Stimulated activated CD4-positive, alpha-beta T cell treated with anti-CD3 and anti-CD28 coated beads, Interleukin-4, amount 100 ng/mL, for 24 hours (primary cell): ENCODE data around the gene MRTFB.
A peak's percentile ranks its signal among the peaks of the same experiment; 100 is the strongest.

ENCODE experiments used
- DNase-seq: peaks from one replicate; pipeline ENCODE4 v3.0.0-alpha.2; 2020

MRTFB gene

DNA sequence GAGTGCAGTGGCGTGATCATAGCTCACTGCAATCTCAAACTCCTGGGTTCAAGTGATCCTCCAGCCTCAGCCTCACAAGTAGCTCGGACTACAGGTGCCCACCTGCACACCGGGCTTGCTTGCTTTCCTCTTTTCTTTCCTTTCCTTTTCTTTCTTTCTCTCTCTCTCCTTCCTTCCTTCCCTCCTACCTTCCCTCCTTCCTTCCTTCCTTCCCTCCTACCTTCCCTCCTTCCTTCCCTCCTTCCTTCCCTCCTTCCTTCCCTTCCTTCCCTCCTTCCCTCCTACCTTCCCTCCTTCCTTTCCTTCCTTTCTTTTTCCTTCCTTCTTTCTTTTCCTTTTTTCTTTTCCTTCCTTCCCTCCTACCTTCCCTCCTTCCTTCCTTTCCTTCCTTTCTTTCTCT is 225.5 kb downstream of the MRTFB start:
- DNase-seq = no peak

- DNase-seq = no peak
Measured at GRCh38 chr16:14298374-14299122, 227.4 kb downstream of the MRTFB start.

GRCh38 chr16:14300705-14301168 is 229.6 kb downstream of the MRTFB start:
- peak; percentile 33 for DNase-seq

DNA sequence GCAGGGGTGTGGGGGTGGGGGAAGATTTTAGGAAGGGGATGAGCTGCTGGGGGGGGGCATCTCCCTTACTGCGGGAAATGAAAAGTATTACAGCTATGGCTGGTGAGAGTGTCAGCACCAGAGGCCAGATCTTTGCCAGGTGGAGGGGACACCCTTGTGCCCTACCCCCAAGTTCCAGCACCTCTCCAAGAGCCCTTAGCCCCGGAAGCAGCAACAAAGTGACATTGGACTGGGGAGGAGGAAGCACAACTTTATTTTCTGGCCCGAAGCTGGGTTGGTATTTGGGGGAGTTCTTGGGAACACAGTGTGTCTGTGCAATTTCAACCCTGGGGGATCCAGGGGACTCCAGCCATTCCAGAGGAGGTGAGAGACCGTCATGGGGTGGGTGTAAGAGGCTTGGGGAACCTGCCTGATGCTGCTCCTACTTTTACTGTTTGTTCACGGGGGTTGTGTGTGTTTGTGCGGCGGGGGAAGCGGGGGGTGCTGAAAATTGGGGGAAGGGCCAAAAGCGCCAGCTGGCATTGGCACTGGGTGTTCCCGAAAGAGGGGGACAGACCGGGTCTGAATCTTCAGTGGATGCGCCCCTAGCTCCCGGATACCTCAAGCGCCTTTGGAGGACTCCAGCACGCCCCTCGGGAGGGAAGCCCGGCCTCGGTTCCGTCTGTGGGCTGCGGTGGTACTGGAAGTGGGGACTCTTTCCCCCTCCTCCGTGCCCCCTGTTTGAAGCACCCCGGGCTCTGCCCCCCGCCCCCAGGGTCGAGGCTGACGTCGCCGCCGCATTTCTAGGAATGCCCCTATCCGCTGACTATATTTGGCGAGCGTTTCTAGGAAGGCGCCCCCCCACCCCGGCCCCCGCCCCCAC is 230.3 kb downstream of the MRTFB start:
- DNase-seq = no peak

GRCh38 chr16:14302031-14302398 is 230.9 kb downstream of the MRTFB start:
- no peak for DNase-seq

DNA sequence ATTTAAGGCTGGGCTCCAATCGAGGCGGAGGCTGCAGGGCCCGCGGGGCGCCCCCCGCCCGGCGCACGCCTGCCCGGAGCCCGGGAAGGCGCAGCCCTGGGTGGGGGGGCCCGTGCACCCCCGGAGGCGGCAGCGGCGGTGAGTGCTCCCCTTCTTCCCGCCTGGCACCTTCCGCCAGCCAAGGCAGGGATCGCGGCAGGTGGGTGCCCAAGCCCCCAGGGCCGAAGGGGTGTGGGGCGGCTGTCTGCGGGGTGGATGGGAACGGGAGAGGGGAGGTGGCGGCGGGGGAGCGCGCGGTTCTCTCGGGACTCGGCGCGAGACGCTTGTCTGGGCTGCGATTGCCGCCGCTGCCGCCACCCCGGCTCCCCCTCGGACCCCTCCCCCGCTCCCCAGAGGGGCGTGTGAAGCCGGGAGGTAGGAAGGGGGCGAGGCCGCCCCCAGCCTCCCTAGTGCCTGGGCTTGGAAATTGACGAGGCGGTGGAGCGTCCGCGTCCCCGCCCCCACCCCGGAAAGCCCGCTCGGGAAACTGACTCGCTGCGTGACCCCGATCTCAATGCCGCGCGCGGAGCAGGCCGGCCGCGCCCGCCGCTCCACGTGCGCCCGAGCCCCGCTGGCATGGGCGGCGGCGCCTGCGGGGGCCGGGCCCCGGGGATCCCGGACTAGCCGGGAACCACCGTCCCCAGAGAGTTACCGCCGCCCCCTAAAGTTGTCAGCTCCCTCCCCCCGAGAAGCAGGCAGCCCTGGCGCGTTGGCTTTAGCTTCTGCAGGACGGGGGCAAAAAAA is 231.5 kb downstream of the MRTFB start:
- DNase-seq = no peak

- DNase-seq = no peak
Measured at GRCh38 chr16:14303182-14303618, 232.1 kb downstream of the MRTFB start.

GRCh38 chr16:14303639-14304394 is 232.7 kb downstream of the MRTFB start:
- no peak for DNase-seq

- no peak for DNase-seq
Measured at GRCh38 chr16:14304891-14305460, 233.9 kb downstream of the MRTFB start.

GRCh38 chr16:14306485-14307058 is 235.5 kb downstream of the MRTFB start:
- no peak for DNase-seq

DNA sequence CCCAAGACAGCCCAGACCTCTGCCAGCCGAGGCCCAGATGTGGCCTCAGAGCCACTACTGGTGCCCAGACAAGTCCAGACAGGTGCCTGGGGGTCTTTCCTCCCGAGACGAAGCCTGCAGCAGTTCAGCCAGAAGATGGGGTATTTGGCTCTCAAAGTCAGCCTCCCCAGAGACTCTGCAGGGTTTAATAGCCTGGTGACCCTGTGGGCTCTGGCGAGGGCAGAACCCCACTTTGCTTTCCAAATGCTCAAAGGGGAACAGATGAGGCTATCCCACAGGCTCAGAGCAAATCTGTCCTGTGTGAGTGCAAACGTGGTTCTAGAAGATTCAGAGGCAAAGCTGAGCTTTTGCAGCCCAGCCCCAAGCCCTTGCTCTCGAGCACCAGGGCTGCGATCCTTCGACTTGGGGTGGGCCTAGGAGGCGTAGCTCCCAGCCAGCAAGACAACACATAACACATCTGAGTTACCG is 236.0 kb downstream of the MRTFB start:
- no peak for DNase-seq

GRCh38 chr16:14307527-14308367 is 236.6 kb downstream of the MRTFB start:
- no peak for DNase-seq

DNA sequence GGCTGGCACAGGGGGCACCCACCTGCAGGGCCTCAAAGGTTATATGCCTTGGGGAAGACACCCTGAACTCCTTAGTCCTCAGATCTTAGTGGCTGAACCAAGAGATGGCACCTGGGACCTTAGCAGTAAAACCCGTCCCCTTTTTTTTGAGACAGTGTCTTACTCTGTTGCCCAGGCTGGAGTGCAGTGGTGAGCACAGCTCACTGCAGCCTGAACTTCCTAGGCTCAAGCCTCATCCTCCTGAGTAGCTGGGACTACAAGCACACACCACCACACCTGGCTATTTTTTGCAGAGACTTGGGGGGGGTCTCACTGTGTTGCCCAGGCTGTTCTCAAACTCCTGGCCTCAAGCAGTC is 237.2 kb downstream of the MRTFB start:
- DNase-seq = no peak

DNA sequence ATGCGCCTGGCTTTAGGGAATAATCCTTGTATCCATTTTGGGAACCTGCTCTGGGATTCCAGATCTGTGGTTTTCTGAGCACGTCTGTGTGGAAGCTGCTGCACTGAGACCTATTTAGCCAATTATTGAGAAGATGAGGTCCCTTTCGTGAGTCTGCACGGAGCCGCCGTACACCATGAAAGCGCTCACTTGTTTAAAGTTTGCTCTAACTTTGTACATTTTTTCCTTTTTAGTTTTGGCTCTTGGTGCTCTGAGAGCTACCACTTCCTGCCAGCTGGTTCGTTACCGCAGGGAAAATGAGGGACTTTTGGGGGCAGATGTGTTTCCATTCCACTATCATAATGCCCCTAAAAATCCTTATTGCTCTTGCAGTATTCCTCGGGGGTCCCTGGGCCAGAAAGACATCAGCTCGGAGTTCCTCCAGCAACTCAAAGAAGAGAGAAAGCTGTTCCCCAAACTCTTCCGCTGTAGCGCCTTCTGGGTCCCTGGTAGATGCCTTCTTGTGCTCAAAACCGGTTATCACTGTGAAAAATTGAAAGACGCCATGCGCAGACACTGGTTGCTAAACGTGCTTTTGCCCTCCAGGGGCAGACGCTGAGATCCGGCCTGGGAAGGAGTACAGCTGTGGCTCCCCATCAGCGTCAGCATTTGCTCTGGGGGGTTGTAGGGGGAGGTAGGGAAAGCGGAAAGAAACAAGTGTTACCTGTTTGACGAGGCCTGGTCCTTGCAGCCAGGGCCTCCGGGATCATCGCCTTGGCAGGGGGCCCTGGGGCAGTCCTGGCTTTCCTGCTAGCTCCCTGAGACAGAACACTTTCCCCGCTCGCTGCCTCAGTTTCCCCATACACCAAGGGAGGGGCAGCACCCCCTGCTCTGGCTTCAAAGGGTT is 238.1 kb downstream of the MRTFB start:
- peak; percentile 17 for DNase-seq

DNA sequence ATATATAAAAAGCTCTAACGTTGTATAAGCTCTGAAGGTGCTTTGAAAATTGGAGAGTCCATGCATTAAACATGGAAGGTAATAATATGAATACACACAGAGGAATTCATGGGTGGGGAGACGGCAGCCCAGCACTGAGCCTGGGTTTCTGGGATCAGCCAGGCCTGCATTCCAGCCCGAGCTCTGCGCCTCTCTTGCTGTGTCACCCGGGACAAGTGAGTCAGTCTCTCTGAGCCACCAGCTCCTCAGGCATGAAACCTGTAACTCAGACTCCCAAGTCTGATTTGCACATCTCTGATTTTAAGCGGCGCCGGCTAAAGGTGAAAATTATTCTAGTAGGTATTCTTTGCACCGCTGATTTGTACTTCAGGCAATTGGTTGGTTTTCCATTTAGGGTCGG is 238.8 kb downstream of the MRTFB start:
- peak; percentile 15 for DNase-seq

DNA sequence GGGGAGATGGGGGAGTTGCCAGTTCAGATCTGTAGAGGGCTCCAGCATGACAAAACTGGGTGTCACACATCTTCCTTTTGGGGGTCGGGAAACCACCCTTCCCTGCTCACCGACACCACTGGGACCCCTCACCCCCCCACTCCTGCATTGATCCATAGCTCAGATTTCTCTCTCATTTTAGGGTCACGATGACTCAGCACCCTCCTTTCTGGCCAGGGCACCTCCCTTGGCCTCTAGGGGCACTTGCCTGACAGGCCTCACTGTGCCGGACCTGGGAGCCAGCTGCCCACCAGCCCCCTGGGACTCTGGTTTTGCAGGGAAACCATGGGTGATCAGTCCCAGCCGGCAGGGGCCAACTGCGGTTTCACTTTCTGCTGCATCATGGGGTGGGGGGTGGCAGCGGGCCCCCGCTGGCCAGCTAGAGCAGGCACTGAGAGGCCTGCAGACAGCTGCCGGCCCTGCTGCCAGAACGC is 239.4 kb downstream of the MRTFB start:
- no peak for DNase-seq

DNA sequence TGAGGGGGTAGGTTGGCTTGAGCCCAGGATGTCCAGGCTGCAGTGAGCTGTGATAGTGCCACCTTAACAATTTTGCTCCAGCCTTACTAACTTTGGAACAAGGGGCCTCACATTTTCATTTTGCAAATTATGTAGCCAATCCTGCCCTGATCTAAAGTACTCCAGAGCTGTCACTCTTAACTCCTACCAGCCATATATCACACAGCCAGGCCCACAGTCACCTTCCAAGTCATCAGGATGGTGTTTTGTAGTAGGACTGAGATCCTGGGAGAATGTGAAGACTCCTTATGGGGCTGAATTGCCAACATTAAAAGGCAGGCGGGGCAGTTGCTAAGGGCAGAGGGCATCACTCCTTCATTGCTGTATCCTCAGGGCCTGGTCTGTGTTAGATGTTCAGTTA is 243.0 kb downstream of the MRTFB start:
- DNase-seq = no peak

DNA sequence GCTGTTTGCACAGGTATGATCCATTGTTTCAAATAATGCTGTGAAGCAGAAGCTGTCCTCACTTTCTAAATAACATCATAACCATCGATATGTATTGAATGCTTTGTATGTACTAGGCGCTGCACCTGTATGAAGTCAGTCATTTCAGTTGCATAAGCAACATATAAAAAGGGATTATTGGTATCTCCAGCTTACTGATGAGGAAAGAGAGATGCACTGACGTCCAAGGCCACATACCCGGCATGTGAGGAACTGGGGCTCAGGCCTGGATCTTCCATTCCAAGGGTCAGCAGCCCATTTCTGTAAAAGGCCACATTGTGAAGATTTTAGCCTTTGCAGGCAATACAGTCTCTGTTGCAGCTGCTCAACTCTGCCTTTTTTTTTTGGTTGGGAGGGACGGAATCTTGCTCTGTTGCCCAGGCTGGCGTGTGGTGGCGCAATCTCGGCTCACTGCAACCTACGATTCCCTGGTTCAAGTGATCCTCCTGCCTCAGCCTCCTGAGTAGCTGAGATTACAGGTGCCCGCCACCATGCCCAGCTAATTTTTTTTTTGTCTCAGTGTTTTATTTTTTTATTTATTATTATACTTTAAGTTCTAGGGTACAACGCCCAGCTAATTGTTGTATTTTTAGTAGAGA is 244.7 kb downstream of the MRTFB start:
- DNase-seq = no peak
